Measurements from ENCODE around the gene RNH1. TPM values are rescaled to one million over a fixed set of nuclear protein-coding genes. Genes with fewer than 3 reads are reported as not detected.

RNH1 gene
- polyA plus RNA-seq, 3 donors = 381 to 445 (median 443) TPM

DNA sequence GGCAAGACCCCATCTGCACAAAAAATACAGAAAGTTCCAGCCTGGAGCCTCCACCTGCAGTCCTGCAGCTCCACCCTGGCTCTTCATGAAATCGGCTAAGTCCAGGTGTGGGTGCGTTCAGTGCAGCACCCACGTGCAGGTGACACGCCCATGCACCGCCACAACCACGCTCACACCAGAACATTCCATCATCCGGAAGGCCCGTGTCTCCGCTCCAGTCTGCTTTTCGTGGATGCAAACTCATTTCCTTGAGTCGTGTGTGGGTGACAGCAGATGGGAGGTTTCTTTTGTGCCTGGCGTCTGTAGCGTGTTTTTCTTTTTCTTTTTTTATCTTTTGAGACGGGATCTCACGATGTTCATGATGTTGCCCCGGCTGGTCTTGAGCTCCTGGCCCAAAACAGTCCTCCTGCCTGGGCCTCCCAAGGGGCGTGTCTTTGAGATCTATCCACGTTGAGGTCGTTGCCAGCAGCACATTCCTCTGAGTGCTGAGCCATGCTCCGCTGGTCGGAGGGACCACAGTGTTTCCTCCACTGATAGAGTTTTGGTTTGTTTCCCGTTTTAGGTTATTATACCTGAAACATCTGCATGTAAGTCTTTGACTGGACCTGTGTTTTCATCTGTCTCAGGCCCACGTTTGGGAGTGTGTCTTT is 49.8 kb downstream of the RNH1 start:
- no peaks in the 10 kb centered on the region for H3K4me1 ChIP-seq (ENCODE audit: control insufficient read depth in 1 of 2, insufficient read depth in 2 of 2, low read length in 2 of 2)
- peaks cover 18 to 48% of the 10 kb centered on the region in 2 donors for H3K36me3 ChIP-seq (replicated peaks in 1 of 2; ENCODE audit: control insufficient read depth in 1 of 2, insufficient read depth in 2 of 2, low read length in 2 of 2)
- H2AFZ ChIP-seq (ENCODE audit: insufficient read depth, low read depth, low read length, poor library complexity, severe bottlenecking) = no peak overlapping the region
- WGBS (ENCODE audit: insufficient coverage) = 19% methylated on average over 16 of the region's 23 CpGs
- H3K36me3 Mint-ChIP-seq = peaks cover 49 to 65% of the 10 kb centered on the region in 2 donors
- H3K4me3 Mint-ChIP-seq = no peak overlapping the region
- no peaks in the 10 kb centered on the region for H3K9me3 Mint-ChIP-seq
- no peak overlapping the region for H3K4me3 ChIP-seq (replicated peaks in 1 of 3; ENCODE audit: low read depth in 2 of 3, low read length in 3 of 3)
- H3K9me3 ChIP-seq (replicated peaks in 1 of 2; ENCODE audit: control insufficient read depth in 1 of 2, insufficient read depth in 1 of 2, low read length in 2 of 2) = no peaks in the 10 kb centered on the region
- TF ChIP-seq, protein P1, sequence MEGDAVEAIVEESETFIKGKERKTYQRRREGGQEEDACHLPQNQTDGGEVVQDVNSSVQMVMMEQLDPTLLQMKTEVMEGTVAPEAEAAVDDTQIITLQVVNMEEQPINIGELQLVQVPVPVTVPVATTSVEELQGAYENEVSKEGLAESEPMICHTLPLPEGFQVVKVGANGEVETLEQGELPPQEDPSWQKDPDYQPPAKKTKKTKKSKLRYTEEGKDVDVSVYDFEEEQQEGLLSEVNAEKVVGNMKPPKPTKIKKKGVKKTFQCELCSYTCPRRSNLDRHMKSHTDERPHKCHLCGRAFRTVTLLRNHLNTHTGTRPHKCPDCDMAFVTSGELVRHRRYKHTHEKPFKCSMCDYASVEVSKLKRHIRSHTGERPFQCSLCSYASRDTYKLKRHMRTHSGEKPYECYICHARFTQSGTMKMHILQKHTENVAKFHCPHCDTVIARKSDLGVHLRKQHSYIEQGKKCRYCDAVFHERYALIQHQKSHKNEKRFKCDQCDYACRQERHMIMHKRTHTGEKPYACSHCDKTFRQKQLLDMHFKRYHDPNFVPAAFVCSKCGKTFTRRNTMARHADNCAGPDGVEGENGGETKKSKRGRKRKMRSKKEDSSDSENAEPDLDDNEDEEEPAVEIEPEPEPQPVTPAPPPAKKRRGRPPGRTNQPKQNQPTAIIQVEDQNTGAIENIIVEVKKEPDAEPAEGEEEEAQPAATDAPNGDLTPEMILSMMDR (IDR thresholded peaks at IDR 0.05) = no peak
- H3K27ac ChIP-seq (ENCODE audit: low read depth in 1 of 2, low read length in 2 of 2) = no peak overlapping the region
- H3K27ac Mint-ChIP-seq = peak overlapping the region in 1 of 7 donors; percentile 57
- H3K27me3 ChIP-seq (ENCODE audit: control insufficient read depth in 2 of 2, insufficient read depth in 2 of 2, low read length in 2 of 2) = no peaks in the 10 kb centered on the region
- no peak overlapping the region for H3K4me2 ChIP-seq (replicated peaks; ENCODE audit: extremely low read depth, low read length, poor library complexity, severe bottlenecking)
- intact Hi-C loops (cut with micrococcal nuclease) = no loop called here
- peaks cover 0 to 3% (median 0%) of the 10 kb centered on the region in 3 donors for H3K27me3 Mint-ChIP-seq (ENCODE audit: low read depth in 3 of 3)
- H3K79me2 ChIP-seq (ENCODE audit: insufficient read depth, low read length) = peaks cover under 1% of the 10 kb centered on the region
- H3K4me1 Mint-ChIP-seq = peaks cover 14% of the 10 kb centered on the region
- H3K9ac ChIP-seq (ENCODE audit: insufficient read depth, low read length, poor library complexity, severe bottlenecking) = no peak overlapping the region
- DNase-seq = no peak
- H4K20me1 ChIP-seq (ENCODE audit: insufficient read depth, low read length) = peaks cover 15% of the 10 kb centered on the region

GRCh38 chr11:456533-456932 is 50.5 kb downstream of the RNH1 start:
- intact Hi-C loops (cut with micrococcal nuclease) = no loop called here

More at GRCh38 chr11:456533-456932, 50.5 kb downstream of the RNH1 start:
- Mint-ChIP-seq H3K36me3 (peaks cover 46 to 68% of the 10 kb centered on the region in 2 donors), H3K4me3 (no peak overlapping the region), H3K27me3 (ENCODE audit: low read depth in 3 of 3) (peaks cover 0 to 3% (median 0%) of the 10 kb centered on the region in 3 donors), H3K27ac (peak overlapping the region in 1 of 7 donors; percentile 21), H3K9me3 (no peaks in the 10 kb centered on the region), H3K4me1 (peaks cover 16% of the 10 kb centered on the region)
- Histone ChIP-seq H2AFZ (ENCODE audit: insufficient read depth, low read depth, low read length, poor library complexity, severe bottlenecking) (no peak overlapping the region), H3K4me1 (ENCODE audit: control insufficient read depth in 1 of 2, insufficient read depth in 2 of 2, low read length in 2 of 2) (peaks cover 0 to 3% of the 10 kb centered on the region in 2 donors), H3K4me3 (replicated peaks in 1 of 3; ENCODE audit: low read depth in 2 of 3, low read length in 3 of 3) (no peak overlapping the region), H3K79me2 (ENCODE audit: insufficient read depth, low read length) (peaks cover 7% of the 10 kb centered on the region), H3K9me3 (replicated peaks in 1 of 2; ENCODE audit: control insufficient read depth in 1 of 2, insufficient read depth in 1 of 2, low read length in 2 of 2) (no peaks in the 10 kb centered on the region), H3K27me3 (ENCODE audit: control insufficient read depth in 2 of 2, insufficient read depth in 2 of 2, low read length in 2 of 2) (no peaks in the 10 kb centered on the region), H4K20me1 (ENCODE audit: insufficient read depth, low read length) (peaks cover 16% of the 10 kb centered on the region), H3K27ac (ENCODE audit: low read depth in 1 of 2, low read length in 2 of 2) (no peak overlapping the region), H3K4me2 (replicated peaks; ENCODE audit: extremely low read depth, low read length, poor library complexity, severe bottlenecking) (no peak overlapping the region), H3K36me3 (replicated peaks in 1 of 2; ENCODE audit: control insufficient read depth in 1 of 2, insufficient read depth in 2 of 2, low read length in 2 of 2) (peaks cover 18 to 45% of the 10 kb centered on the region in 2 donors), H3K9ac (ENCODE audit: insufficient read depth, low read length, poor library complexity, severe bottlenecking) (no peak overlapping the region)
- WGBS (ENCODE audit: insufficient coverage) = 22% methylated on average over 5 of the region's 7 CpGs
- DNase-seq = no peak
- TF ChIP-seq, protein P1 (IDR thresholded peaks at IDR 0.05) = no peak

All from CD14-positive monocyte (primary cell).